Daoy (cell line): ENCODE data around the gene GNB1L. TPM values are rescaled to one million over a fixed set of nuclear protein-coding genes. Genes with fewer than 3 reads are reported as not detected.

Experiments used
- DNase-seq: peaks from one replicate; pipeline ENCODE4 v3.0.0-alpha.2; 2015; ENCODE audit warnings: low read depth
- total RNA-seq: library from RNA; depleted of rRNA; stranded (reverse); fragments of >200 nt; shearing (Covaris generic); gene quantifications from 2 replicates; pipeline ENCODE4 v1.2.3, GENCODE V29; 2014

The GNB1L gene
- total RNA-seq, 1 experiment from 2014 or later: 16.1 TPM

- DNase-seq: peak; percentile 77
Observed at GRCh38 chr22:19810381-19811201, 44.1 kb downstream of the GNB1L start.

- no peak for DNase-seq
Observed at GRCh38 chr22:19809741-19810140, 44.9 kb downstream of the GNB1L start.

- DNase-seq: no peak
Observed at GRCh38 chr22:19808873-19809478, 45.7 kb downstream of the GNB1L start.

DNA sequence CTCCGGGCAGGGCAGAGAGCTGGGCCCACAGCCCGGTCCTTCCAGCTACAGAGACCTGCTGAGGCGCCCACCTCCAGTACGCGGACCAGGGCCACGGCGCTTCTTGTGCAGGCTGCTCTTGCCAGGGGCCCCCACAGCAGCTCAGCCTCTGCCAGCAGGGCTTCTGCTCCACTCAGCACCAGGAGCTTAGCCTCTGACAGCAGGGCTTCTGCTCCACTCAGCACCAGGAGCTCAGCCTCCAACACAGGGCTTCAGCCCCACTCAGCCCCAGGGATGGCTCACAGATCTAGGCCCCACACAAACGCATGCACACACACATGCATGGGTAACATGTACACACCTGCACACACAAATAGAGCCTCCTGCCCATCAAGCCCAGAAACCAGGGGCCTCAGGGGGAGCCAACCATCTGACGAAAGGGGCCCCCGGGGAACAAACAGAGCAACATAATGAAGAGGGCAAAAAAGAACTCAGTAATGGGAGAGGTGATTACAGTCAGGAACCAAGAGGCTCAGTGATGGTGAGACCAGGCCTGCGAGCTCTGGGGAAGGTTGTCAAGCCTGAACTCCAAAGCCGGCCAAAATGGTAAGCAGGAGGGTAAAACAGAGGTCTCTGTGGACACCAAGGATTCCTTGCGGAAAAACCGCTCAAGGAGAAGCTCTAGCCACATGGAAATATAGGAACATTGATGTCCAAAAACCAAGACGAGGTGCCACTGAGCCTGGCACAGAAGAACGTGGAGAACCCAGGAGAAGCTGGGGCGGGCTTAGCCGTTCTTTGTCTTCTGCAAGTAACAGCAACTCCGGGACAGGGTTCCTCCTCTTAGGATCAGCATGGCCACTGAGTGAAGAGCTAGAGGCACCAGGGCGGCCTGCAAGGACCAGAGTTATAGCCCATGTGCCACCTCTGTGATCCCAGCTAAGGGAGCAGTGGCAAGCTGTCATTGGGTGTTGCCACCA is 46.5 kb downstream of the GNB1L start:
- DNase-seq: no peak

DNA sequence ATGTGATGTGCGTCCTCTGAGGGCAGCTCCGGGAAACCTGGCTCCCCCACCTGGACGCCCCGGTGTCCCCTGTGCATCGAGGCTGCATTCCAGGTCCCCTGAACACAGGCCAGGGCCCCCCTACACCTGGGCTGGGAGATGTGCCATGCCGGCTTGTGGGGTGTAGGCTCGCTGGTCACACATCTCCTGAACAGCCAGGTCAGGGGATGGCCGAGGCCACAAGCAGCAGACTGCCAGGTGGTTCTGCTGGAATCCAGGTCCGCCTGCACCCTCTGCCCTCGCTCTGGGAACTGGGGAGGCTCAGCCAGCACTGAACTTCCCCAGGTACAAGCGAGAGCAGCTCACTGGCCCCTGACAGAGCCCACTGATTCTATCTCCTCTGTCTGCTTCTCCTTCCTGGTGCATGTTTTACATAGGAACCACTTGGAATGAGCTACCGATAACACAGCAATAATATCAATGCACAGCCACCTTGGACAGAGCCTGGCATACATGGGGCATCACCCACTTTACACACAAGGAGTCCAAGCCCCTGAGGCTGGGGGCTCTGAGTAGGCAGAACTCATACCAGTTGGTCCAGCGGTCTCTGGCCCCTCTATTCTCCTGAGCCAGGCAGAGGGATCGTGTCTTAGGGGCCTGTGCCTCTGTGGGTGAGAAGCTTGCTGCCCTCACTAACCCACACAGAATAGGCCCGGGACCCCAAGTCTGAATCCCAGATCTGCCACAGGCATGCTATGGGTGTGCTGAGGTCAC is 47.3 kb downstream of the GNB1L start:
- no peak for DNase-seq

DNA sequence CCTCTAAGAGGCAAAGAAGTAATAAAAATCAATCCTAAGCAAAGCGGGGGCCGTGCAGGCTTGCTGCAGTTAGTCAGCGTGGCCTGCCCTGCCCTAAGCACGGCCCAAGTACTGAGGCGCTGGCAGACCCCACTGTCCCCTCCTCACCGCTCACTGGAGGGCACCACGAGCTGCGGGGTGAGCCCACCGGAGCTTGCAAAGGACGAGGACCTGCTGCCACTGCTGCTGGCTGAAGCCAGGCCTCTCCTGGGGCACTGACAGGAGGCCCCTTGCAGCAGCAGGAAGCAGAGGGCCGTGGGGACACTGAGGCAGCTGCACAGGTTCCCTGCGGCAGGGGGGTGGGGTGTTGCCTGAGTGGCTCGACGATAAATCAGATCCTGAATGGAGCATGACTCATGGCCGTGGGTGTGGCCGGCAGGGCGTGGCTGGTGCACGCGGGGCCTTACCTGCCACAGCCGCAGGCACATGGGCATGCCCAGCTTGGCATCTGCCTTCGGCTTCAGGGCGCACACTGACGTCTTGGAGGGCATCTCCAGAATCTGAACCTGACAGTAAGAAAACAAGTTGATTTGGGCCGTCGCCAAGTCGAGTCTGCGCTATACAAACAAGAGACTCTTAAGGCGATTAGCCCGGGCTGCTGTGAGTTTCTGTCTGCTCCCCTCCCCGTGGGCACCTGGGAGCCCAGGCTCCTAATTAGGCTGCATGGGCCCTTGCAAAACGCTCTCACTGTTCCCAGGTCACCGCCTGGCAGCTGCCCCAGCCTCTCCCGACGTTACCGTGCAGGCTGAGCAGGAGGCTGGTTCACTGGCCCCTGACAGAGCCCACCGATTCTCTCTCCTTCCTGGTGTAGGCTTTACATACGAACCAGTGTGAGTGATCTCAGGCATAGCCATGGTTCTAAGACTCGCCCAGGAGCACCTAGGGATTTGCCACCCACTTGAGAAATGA is 48.2 kb downstream of the GNB1L start:
- DNase-seq: peak; percentile 70

- DNase-seq: no peak
Observed at GRCh38 chr22:19805821-19806212, 48.9 kb downstream of the GNB1L start.

DNA sequence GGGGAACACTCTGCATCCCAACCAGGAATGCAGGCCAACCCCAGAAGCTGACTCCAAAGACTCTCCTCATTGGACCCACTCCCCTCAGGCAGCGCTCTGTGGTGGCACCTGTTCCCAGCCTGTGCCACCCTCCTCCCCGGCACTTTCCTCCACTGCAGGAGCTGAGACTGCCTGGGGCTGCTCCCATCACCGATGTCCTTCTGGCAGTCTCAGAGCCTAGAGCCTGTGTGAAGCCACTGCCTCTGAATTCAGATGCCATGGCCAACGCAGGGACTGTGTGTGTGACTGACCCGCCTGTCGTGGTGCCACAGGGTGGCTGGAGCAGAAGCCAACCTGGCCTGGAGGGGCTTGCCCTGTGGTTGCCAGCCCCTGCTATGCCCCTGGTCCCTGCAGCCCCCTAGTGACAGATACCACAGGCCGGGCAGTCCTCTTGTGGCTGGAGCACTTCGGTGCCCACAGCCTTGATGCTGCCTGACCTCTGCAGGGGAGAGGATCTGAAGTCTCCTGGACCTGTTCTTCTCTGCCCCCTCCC is 50.9 kb downstream of the GNB1L start:
- DNase-seq: no peak

- DNase-seq: no peak
Observed at GRCh38 chr22:19802894-19803735, 51.6 kb downstream of the GNB1L start.

GRCh38 chr22:19802001-19802893 is 52.4 kb downstream of the GNB1L start:
- DNase-seq: no peak

GRCh38 chr22:19801340-19802000 is 53.2 kb downstream of the GNB1L start:
- DNase-seq: no peak

DNA sequence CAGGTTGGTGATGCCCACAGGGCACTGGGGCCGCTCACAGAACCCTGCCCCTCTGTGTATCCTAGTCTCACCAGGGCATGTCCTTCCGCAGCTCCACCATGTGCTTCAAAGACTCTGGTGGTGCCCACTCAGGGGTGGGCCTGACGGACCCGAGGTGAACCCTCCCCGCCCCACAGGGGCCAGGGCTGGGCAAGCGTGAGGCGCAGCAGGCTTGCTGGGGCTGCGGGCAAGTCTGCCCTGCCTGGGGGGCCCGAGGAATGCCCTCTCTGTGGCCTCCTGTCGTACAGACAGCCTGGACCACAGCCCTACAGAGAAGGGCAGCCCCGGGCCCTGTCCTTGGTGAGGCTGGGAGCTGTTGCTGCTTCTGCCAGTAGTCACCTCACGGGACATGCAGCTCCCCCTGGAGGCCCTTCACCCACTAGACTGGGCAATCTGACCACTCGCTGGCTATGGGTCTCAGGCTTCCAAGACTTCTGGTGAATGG is 53.9 kb downstream of the GNB1L start:
- DNase-seq: peak; percentile 44

DNA sequence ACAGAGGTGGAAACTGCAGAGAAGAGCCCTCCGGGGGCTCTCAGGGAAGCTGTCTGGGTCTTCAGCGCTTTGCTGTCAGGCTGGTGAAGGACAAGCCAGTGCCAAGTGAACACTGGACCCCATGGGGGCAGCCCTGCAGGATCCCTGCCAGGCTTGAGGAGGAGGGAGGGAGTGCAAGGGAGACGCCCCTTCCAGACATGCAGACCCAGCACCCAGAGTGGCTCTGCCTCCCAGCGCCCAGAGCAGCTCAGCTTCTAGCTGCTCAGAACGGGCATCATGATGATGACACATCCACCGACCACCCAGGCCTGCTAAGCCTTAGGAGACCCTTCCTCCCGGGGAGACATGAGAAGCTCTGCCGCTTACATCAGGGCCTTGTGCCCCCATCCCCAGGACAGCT is 54.4 kb downstream of the GNB1L start:
- no peak for DNase-seq

DNA sequence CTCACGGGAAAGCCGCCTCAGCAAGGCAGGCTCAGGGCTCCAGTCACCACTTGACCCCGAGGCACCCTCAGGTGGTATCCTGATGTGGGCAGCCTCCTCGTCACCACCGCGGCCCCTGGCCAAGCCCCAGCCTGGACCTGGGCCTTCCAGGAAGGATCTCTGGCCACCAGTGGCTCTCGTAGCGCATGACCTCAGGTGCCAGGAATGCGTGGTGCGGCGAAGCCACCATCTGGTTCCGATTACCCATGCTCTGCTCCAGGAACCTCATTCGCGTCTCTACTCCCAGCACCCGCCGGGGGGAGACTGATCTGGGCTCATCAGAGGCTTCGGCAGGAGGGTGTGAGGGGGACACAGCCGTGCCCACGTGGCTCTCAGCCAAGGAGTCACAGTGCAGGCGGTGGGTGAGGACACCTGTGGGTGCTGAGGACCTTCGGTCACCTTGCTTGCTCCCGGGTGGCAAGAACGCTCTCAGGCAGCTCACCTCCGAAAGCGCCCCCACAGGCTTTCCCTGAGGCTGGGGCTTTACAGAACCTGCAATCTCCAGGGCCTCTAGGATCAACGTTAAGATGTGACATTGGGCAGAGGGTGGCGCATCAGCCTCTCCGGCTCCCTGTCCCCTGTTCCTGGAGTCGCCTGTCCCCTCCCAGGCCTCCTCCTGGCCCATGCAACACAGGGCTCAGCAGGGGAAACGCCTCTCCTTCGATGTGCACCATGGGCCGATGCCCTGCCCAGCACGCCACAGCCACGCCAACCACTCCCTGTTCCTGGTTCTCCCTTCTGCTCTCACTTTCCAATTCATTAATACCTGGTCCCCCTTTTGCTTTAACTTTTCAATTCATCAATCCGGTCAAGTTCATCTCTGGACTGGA is 55.1 kb downstream of the GNB1L start:
- DNase-seq: peak; percentile 97

- no peak for DNase-seq
Observed at GRCh38 chr22:19798891-19799293, 55.8 kb downstream of the GNB1L start.

DNA sequence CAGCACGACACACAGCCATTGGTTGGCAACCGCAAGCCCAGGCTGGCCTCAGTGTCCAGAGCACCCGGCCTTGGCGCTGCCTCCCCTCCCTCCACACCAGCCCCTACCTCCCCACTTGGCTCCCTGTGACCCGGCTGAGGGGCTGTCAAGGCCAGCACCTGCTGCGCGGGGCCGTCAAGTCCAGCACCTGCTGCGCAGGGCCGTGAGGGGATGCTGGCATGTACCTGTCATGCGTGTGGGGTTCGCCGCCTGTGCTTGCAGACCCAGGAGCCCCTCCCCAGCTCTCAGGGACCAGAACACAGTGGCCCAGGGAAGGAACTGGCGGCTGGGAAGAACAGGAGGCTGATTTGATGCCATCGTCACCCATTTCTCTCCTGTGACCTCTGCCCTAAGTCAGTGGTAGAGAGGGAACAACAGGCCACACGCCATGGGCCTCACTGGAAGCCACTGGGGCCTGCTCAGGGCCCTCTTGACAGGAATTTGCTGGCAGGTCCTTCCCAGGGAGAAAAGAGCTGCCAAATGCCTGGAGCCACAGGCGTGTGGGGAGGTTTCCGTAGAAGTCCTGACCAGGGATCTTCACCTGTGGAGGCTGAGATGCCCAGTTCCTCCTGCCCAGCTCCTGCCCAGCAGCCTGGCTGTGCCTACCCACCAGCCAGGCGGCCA is 56.5 kb downstream of the GNB1L start:
- DNase-seq: no peak
